ENCODE data around the gene CDC42EP5. TPM values are rescaled to one million over a fixed set of nuclear protein-coding genes. Genes with fewer than 3 reads are reported as not detected.

The CDC42EP5 gene
- total RNA-seq, 1 donor from 2014 or later = not detected

- ChIA-PET CTCF (interaction anchor here (0.5 kb wide), 1 partner anchor 52 kb away, joined by 6 read pairs; no protein-coding TSS in a partner anchor), POLR2A (interaction anchor here (0.6 to 1.7 kb wide), 2 partner anchors 14 to 46 kb away, joined by 5 to 6 read pairs; no protein-coding TSS in a partner anchor)
- Mint-ChIP-seq H3K4me3 (no peak overlapping the region), H3K36me3 (ENCODE audit: low read depth) (no peaks in the 10 kb centered on the region), H3K27ac (no peak overlapping the region), H3K27me3 (peaks cover 26% of the 10 kb centered on the region), H3K4me1 (peaks cover 17% of the 10 kb centered on the region), H3K9me3 (no peaks in the 10 kb centered on the region)
- no peak for TF ChIP-seq CTCF (IDR thresholded peaks at IDR 0.05)
- intact Hi-C loops (cut with micrococcal nuclease) = no loop called here
- DNase-seq (no peak), ATAC-seq (ENCODE audit: low read depth) (no peak)
These were observed 43.4 kb downstream of the CDC42EP5 start for GRCh38 chr19:54429545-54430227.

- DNase-seq (no peak), ATAC-seq (ENCODE audit: low read depth) (no peak)
- Mint-ChIP-seq H3K27ac (no peak overlapping the region), H3K4me3 (no peak overlapping the region), H3K9me3 (no peaks in the 10 kb centered on the region), H3K27me3 (peaks cover 28% of the 10 kb centered on the region), H3K36me3 (ENCODE audit: low read depth) (no peaks in the 10 kb centered on the region), H3K4me1 (peaks cover 12% of the 10 kb centered on the region)
- POLR2A ChIA-PET = interaction anchor here (0.6 kb wide), 1 partner anchor 46 kb away, joined by 5 read pairs; no protein-coding TSS in a partner anchor
- no peak for TF ChIP-seq CTCF (IDR thresholded peaks at IDR 0.05)
- CTCF ChIA-PET = interaction anchor here (0.5 kb wide), 1 partner anchor 52 kb away, joined by 6 read pairs; no protein-coding TSS in a partner anchor
- intact Hi-C loops (cut with micrococcal nuclease) = no loop called here
These were observed 44.0 kb downstream of the CDC42EP5 start for GRCh38 chr19:54429176-54429495.

GRCh38 chr19:54428323-54429175 is 44.5 kb downstream of the CDC42EP5 start:
- intact Hi-C loops (cut with micrococcal nuclease) = no loop called here
- ChIA-PET POLR2A (no interaction called here), CTCF (no interaction called here)

GRCh38 chr19:54427586-54427985 is 45.5 kb downstream of the CDC42EP5 start:
- no peak for TF ChIP-seq CTCF (IDR thresholded peaks at IDR 0.05)
- DNase-seq (no peak), ATAC-seq (ENCODE audit: low read depth) (no peak)
- ChIA-PET POLR2A (interaction anchor here (0.7 kb wide), 1 partner anchor 21 kb away, joined by 6 read pairs; the partner anchor contains the start of gene LENG8), CTCF (no interaction called here)
- no peaks in the 10 kb centered on the region for H3K9me3 Mint-ChIP-seq
- H3K27me3 Mint-ChIP-seq = peaks cover 31% of the 10 kb centered on the region
- H3K4me1 Mint-ChIP-seq = peaks cover 11% of the 10 kb centered on the region
- H3K36me3 Mint-ChIP-seq (ENCODE audit: low read depth) = no peaks in the 10 kb centered on the region
- no peak overlapping the region for H3K27ac Mint-ChIP-seq
- no peak overlapping the region for H3K4me3 Mint-ChIP-seq
- intact Hi-C loops (cut with micrococcal nuclease) = no loop called here

More at GRCh38 chr19:54428323-54429175, 44.5 kb downstream of the CDC42EP5 start:
- Mint-ChIP-seq H3K27ac (no peak overlapping the region), H3K4me3 (no peak overlapping the region), H3K4me1 (peaks cover 11% of the 10 kb centered on the region), H3K27me3 (peaks cover 29% of the 10 kb centered on the region), H3K9me3 (no peaks in the 10 kb centered on the region), H3K36me3 (ENCODE audit: low read depth) (no peaks in the 10 kb centered on the region)
- ATAC-seq (ENCODE audit: low read depth) = no peak
- no peak for TF ChIP-seq CTCF (IDR thresholded peaks at IDR 0.05)
- no peak for DNase-seq
